C4-2B (cell line): Measurements from ENCODE around the gene NLRX1.

Experiments
- H3K27ac ChIP-seq: fragments of 450-650 bp; 2 replicates; pipeline ENCODE4 v1.5.1; 2017
- ZFX ChIP-seq: fragments of 450-650 bp; IDR thresholded peaks from 2 replicates; pipeline ENCODE4 v1.6.1; 2017
- TF ChIP-seq, protein P1 (sequence below): fragments of 450-650 bp; conservative IDR thresholded peaks from 2 replicates; pipeline ENCODE4 v1.5.1; 2017; ENCODE audit warnings: mild to moderate bottlenecking

Gene NLRX1

GRCh38 chr11:119148720-119149017, 19.9 kb upstream of the NLRX1 start:
- peak overlapping the region; percentile 5; the same call in 1 of the 2 replicates for H3K27ac ChIP-seq

DNA sequence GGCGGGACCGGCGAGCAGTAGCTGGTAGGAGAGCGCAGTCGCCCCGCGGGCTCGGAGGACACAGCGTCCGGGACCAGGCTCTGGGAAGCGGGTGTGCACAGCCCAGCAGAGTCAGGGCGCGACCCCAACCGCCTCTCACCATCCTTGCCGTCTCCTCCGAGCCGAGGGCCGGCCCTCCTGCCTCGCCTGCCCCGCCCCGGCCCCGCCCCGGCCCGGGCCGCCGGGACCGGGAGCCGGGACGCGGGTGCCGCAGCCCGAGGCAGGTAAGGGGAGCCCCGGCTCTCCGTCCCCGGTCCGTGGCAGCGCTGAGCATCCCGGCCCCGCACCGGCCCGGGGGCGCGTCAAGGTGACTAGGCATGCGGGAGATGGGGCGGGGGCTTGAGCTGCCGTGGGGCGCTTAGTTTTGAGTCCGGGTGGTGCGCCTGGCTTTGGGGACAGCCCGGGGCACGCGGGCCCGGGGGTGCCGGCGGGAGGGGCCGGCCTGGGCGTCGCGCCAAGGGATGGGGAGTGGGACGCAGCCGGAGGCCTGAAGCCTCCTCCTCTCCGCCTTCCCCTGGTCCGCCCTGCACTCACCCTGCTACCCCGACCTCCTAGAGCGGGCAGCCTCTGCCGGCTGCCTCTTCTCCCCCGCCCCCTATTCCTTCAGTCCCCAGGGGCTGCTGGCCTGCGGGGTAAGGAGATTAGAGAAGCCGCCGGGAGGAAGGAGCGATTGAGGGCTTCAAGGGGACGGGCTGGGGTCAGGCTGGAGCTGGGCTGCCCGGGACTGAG, 19.3 kb upstream of the NLRX1 start, which contains the start of gene ABCG4:
ABCG4 (plus strand) TSS at position 35 of the 768 bp plus-strand sequence. CDS start 914 bp downstream, outside the sequence.
- no peak for TF ChIP-seq ZFX
- TF ChIP-seq, protein P1, sequence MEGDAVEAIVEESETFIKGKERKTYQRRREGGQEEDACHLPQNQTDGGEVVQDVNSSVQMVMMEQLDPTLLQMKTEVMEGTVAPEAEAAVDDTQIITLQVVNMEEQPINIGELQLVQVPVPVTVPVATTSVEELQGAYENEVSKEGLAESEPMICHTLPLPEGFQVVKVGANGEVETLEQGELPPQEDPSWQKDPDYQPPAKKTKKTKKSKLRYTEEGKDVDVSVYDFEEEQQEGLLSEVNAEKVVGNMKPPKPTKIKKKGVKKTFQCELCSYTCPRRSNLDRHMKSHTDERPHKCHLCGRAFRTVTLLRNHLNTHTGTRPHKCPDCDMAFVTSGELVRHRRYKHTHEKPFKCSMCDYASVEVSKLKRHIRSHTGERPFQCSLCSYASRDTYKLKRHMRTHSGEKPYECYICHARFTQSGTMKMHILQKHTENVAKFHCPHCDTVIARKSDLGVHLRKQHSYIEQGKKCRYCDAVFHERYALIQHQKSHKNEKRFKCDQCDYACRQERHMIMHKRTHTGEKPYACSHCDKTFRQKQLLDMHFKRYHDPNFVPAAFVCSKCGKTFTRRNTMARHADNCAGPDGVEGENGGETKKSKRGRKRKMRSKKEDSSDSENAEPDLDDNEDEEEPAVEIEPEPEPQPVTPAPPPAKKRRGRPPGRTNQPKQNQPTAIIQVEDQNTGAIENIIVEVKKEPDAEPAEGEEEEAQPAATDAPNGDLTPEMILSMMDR = no peak
- peak within 1 kb of the TSS; percentile 5; the same call in 1 of the 2 replicates for H3K27ac ChIP-seq

More at GRCh38 chr11:119148720-119149017, 19.9 kb upstream of the NLRX1 start:
- TF ChIP-seq ZFX = no peak
- TF ChIP-seq, protein P1 = no peak

DNA sequence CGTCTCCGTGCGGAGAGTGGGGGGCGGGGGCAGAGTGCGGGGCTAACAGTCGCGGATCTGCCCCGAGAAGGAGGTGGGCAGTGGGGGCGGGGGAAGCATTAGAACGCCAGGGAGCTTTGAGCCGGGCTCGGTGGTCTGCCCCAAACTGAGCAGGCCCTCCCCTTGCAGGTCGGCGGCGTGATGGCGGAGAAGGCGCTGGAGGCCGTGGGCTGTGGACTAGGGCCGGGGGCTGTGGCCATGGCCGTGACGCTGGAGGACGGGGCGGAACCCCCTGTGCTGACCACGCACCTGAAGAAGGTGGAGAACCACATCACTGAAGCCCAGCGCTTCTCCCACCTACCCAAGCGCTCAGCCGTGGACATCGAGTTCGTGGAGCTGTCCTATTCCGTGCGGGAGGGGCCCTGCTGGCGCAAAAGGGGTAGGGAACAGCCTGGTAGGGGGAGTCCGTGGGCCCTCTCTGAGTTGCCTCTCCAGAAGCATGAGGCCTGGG, 18.7 kb upstream of the NLRX1 start:
- H3K27ac ChIP-seq = no peak overlapping the region
- TF ChIP-seq, protein P1 = no peak
- TF ChIP-seq ZFX = no peak

DNA sequence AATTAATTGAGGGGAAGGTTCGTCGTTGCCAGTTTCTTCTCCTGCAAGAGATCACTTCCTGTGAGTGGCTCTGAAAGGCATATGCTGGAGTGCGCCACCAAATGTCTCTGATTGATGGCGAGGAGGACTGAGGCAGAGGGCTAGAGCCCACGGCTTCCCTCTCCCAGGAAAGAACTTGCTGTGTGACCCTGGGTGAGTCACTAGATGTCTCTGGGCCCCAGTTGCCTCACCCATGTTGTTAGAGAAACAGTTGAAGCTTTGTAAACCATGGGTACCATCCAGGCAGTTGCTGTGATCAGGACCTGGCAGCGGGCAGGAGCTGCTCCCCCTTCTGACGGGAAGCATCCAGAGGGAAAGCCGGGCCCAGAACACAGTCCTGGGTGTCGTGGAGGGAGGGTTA, 16.5 kb upstream of the NLRX1 start:
- TF ChIP-seq, protein P1 = no peak
- TF ChIP-seq ZFX = no peak
- no peak overlapping the region for H3K27ac ChIP-seq

DNA sequence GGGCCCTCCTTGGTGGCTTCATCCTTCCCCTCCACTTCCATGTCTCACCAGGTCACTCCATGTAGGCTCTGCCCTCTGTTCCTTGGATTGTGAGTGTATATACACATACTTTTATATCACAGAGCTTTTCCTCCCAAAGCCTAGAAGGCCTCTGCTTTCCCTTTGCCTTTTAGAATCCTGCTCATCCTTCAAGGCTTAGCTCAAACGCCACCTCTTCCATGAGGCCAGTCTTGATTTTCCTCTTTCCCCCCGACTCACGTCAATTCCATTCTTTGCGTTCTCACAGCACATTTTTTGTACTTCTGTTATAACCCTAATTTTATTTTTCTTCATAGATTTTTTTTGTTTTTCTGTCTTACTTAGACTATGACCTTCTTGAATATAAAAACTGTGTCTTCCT, 15.9 kb upstream of the NLRX1 start:
- H3K27ac ChIP-seq = no peak overlapping the region
- TF ChIP-seq, protein P1 = no peak
- TF ChIP-seq ZFX = no peak

- TF ChIP-seq, protein P1 = no peak; the same call in 1 of the 2 replicates
- TF ChIP-seq ZFX = no peak
- H3K27ac ChIP-seq = no peak overlapping the region
Measured at GRCh38 chr11:119153049-119153818, 15.3 kb upstream of the NLRX1 start.

GRCh38 chr11:119154178-119154577, 14.3 kb upstream of the NLRX1 start:
- H3K27ac ChIP-seq = no peak overlapping the region
- TF ChIP-seq, protein P1 = no peak
- TF ChIP-seq ZFX = no peak
